GM18511 (cell line): ENCODE measurements around the gene SPSB4.

Experiments used
- ATAC-seq: cut with Tn5 transposase; IDR thresholded peaks from one replicate; pipeline ENCODE4 v1.9.1; 2021; ENCODE audit warnings: mild to moderate bottlenecking, moderate library complexity; ENCODE audit not compliant: unreplicated experiment

Gene SPSB4

DNA sequence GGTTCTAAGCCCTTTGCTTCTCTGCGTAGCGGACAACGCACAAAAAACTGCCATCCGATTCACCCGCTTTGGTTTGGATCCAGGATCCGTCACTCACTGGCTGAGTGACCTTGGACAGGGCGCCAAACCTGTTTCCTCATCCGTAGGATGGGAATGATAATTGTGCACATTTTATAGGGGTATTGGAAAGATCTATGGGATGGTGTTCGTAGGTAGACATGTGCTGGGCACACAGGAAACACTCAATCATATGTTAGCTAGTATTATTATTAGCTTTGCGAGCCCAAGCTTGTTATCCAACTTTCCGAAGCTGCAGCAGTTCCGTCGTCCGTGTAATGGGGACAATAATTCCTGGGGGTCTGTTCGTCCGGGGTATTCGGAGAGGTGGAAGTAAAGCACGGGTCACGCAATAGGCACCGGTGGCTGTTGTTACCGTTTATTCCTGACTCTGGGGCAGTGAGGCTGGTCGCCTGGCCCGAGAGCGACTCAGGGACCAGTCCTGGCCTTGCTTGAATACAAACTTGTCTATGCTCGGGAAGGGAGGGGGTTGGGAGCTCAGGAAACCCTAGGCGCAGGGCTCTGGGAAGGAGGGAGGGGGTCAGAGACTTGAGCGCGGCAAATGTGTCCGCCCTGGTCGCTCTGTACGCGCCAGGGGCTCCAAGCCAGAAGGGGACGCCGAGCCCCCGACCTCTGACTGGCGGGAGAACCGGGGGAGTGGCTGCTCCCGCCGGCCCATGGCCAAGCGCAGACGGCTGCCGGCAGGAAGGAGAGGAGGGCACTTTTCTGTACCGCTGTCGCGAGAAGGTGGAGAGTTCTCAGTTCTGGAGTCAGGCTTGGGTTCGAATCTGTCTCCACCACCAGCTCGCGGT is 1.3 kb downstream of the SPSB4 start:
- ATAC-seq, result no peak

DNA sequence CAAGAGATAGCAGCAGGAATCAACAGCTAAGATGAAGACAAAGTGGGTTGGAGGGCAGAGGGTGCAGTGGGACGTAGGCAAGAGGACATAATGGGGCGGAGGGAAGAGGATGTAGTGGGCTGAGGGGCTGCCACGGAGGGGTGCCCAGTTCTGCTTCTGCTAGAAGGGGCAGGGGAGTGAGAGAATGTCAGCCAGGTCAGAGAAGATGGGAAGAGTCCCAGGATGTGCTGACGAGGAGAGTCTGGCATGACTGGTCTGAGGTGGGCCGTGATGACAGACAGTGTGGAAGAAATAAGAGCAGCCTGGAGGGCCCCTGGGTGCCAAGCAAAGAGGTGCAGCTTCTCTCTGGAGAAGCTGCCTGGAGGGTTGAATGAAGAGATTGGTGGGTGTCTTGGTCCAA is 4.0 kb downstream of the SPSB4 start:
- ATAC-seq, result no peak

- ATAC-seq, result no peak
Measured at GRCh38 chr3:141055536-141056445, 4.6 kb downstream of the SPSB4 start.

DNA sequence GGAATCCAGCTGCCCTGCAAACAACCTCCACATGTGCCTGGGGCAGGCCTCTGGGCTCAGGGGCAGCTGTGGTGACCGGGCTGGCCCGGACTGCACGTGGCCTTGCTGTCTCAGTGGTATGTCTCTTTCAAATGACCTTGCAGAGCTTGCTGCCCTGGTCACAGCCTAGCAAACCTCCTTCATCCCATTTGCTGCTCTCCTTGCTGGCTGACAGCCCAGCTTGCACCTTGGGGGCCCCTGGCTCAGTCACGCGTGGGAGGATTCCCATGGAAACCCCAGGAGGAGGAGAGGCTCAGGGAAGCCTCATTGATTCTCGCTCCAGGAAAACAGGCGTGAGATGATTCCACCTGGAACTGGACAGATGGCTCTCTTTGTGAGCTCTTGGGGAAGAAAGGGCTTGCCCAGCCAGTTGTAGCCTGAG is 5.6 kb downstream of the SPSB4 start:
- no peak for ATAC-seq

DNA sequence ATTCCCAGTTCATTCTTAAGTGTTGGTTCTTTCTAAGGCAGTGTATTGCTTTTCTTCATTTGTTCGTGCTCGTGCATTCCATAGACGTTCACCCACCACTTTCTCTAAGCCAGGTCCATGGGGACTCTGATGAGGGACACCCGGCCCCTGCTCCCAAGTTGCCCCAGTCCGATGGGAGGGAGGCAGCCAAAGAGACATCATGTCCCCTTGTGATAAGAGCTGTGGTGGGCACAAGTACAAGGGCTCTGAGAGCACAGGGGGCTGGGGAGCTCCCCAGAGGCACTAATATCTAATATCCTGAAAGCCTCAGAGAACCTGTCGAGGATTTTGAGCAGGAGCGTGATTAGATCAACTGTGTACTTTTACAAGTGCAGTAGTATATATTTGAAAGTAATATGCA is 6.3 kb downstream of the SPSB4 start:
- no peak for ATAC-seq

DNA sequence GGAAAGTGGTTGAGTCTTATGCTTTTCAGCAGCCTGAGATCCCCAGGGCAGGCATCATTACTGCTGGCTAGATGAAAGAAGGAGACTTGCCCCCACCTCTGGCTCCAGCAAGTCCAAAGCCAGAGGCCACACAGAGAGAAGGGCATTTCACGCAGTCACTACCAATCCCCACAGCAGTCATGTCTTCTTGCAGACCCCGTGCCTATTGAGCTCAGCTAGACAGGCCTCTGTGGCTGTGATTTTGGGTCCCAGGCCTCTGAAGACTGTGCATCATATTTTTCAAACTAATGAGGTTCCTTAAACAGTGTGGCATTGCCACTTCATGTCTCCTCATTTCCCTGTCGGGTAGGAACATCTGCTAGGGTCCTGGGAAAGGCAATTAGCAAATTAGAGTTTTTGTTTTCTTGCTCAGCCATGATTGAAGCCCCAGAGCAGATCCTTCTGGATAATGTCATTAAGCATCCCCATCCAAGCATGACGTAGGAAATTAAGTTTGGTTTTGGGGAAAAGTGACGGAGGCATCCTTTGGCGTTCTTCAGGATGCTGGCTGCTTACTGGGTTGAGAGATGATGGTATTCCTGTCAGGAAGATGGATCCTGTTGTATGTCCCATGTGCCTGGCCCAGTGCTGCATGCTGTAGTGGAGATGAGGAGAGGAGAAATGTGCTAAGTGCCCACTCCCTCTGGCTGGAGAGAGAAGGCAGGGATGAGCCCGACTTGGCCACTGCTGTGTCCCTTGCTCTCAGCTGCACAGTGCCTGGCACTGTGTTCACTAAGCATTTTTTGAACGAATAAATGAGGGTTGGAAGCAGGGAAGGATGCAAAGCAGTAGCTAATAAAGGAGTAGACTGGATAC is 7.0 kb downstream of the SPSB4 start:
- ATAC-seq, result no peak

GRCh38 chr3:141058996-141059395 is 7.8 kb downstream of the SPSB4 start:
- ATAC-seq, result no peak

- ATAC-seq, result no peak
Measured at GRCh38 chr3:141059816-141060215, 8.7 kb downstream of the SPSB4 start.

DNA sequence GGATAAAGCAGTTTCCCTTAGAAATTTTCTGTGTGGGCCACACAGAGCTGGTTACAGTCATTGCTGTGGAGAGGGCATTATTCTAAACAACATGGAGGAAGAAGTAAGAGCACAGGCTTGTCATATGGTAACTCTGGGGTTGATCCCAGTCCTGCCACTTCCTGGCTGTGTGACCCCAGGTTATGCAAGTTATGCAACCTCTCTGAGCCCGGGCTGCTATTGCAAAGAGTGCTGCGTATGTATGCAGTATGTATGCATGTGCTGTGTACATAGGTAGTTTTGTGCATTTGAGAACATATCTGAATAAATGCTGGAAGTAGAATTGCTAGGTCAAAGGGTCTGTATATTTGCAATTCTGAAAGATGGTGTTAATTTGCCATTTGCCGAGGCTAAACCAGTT is 9.2 kb downstream of the SPSB4 start:
- no peak for ATAC-seq

DNA sequence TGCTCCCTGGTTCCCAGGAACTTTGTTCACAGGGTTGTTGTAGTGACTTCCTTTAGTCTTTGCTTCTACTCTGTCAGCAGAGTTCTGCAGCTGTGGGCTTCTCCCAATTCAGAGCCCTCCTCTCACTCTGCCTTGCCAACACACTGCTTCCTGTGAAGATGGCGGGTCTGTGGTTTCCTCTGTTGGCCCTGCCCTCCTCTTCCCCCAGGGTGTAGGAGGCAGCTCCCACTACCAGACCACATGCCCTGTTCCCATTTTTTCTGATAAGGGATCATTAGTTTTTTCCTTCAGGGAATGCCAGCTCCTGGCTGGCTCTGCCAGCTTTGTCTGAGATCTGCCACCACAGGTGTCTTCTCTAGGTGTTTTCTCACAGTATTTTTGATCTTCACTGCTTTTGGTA is 12.7 kb downstream of the SPSB4 start:
- ATAC-seq, result no peak

DNA sequence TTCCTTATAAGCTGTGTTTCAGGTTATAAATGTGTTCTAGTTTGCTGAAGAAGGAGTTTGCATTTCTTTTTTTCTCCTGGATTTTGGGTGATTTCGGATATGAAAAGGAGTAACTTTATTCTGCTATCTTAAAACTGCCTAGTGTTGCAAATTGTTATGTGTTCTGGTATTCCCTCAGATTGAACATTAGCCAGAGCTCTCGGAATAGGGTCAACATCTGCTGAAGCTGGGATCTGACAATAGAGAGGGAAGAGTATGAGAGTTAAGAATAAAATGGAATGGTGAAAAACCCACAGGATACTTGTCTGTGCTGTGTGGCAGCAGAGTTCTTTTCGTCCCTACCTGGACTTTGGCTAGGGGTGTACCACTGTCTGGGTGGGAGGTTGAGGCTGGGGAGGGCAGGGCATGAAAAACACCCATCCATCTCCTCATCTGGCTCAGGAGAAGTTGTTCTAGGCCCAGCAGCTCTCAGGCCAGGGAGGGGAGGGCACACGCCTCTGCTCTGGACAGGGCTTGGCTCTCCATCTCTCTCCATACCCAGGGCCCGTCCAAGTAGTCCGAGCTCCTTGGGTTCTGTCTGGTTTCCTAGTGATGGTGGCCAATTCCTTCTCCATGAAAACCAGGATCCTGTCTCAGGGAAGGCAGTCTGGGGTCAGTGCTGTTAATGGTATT is 13.2 kb downstream of the SPSB4 start:
- no peak for ATAC-seq

DNA sequence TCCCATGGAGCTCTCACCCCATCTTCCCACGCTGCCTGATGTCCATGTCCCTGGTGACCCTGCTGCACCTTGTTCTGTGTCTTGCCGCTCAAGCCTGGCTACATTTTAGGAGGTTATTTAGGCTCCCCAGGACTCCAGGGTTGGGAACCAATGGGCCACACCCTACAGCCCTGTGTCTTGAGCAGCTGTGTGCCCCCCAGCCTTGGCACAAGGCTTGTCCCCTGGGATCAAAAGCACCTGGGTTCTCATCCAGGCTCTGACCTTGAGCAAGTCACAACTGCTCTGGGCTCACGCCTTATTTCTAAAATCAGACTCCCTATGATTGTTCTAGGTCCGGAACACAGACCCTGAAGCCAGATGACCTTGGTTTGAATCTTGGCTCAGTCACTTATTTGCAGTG is 14.1 kb downstream of the SPSB4 start:
- no peak for ATAC-seq

- no peak for ATAC-seq
Measured at GRCh38 chr3:141065841-141066805, 15.0 kb downstream of the SPSB4 start.

DNA sequence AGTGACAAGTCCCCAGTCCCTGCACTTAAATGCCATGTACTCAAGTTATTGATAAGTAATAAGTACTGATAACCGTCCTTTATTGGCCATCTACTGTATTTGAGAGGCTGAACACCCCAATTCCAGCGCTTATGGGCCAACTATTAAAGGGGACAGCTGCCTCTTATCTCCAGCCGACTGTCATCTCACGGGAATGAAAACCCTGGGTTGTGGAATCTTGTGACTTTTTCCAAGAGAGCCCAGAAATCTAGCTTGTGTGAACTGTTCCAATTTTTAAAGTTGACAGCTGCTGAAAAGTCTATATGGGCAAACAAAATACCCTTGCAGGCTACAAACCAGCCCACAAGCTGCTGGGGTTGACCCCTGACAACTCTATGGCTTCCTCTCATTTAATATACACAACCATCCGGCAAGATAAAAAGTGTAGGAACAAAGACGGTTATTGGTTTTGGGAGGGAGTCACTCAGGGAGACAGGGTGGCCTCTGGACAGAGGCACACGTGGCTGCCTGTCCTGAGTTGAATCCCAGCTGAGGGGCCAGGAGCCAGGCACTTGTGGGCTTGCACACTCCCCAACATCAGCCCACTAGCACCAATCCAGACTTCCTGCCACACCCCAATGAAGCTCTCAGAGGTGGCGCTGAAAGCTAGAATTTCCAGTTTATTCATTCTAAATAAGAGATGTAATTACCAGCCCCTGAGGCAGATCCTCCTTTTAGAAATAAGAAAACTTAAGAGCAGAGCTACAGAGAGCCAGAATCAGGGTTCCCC is 16.2 kb downstream of the SPSB4 start:
- no peak for ATAC-seq

GRCh38 chr3:141070229-141070628 is 19.1 kb downstream of the SPSB4 start:
- no peak for ATAC-seq

DNA sequence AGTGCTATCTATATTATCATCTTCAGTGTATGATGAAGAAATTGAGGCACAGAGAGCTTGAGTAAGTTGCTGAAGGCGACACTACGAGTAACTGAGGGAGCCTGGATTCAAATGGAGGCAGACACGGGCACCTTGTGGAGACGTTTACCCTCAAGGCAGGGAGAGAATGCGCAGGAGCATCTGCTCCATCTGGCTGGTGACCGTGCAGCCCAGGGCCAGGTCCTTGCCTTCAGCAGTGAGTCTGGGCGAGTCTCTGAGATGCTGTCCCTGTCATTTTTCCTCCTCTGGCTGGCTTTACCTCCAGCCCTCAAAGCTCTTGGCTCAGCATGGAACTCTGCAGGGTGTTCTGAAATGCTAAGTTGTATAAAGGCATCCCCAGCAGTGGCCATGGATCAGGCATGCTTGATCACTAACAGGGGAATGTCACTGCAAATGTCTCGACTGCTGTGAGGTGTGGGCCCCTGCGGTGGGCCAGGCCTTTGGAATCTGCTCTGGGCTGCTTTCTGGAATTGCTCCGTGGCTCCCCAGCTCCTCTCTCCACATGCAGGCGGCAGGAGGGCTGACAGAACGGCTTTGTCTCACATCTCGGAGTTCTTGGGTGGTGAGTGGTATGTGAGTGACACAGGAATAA is 19.7 kb downstream of the SPSB4 start:
- ATAC-seq, result no peak

DNA sequence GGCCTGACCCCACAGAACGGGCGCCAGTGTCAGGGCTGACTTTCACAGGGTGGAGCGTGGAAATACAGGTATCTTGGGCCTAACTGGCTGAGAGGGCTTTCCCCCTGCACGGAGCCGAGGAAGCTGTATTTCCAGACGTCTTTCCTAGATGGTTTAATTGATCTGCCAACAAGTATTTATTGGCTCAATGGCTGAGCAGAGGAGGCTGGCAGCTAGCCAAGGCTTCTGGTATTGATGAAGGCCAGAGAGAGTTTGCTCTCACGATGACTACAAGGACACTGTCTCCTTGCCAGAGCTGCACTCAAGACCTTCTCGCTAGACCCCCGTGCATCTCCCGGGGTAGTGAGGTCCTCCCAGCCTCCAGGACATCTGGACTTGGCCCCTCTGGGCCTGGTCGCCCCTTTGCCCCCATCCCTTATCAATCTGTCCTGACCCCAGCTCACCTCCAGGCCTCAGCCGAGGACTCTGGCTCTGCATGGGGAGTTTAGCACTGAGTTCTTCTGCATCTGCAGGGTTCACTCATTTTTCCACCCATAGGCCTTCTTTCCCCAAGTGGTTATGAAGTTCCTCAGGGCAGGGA is 20.6 kb downstream of the SPSB4 start:
- ATAC-seq, result no peak

DNA sequence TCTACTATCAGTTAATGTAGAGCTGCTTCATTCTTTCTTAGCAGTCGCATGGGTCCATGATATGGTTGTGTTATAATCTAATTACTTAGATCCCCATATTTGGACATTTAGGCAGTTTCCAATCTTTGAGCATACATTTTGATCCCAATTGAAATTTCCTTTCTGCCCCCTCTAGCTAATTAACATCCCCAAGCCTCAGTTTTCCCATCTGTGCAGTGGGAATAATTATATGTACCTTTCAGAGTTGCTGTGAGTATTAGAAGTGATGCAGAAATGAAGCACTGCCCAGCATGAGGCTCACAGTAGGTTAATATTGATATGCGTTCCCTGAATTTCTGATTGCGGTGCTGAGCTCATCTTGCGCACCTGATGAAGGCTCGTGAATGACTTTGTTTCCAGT is 21.8 kb downstream of the SPSB4 start:
- ATAC-seq, result no peak
